Testis (tissue), 3 donors: ENCODE measurements around the gene NGLY1. TPM values are rescaled to one million over a fixed set of nuclear protein-coding genes. Genes with fewer than 3 reads are reported as not detected.

Experiments
- DNase-seq: peaks from one replicate; pipeline ENCODE4 v3.0.0-alpha.2; 2019
- H3K27ac ChIP-seq, 2 donors: fragments of 200-600 bp; sonication (generic); one replicate each; pipeline ENCODE4 v1.5.1; 2019
- H3K27me3 ChIP-seq: fragments of 200-600 bp; sonication (generic); one replicate; pipeline ENCODE4 v1.5.1; 2019
- H3K36me3 ChIP-seq: fragments of 200-600 bp; sonication (generic); one replicate; pipeline ENCODE4 v1.5.1; 2017; ENCODE audit warnings: low read depth; ENCODE audit errors: missing control alignments
- H3K4me1 ChIP-seq: fragments of 200-600 bp; sonication (generic); one replicate; pipeline ENCODE4 v1.5.1; 2019
- H3K4me3 ChIP-seq, 2 donors: fragments of 200-600 bp; sonication (generic); one replicate each; pipeline ENCODE4 v1.5.1; 2017 to 2019
- H3K9me3 ChIP-seq: fragments of 200-600 bp; sonication (generic); one replicate; pipeline ENCODE4 v1.5.1; 2017
- CTCF ChIP-seq, 3 experiments: fragments of 450-650 bp in 2 of 3; fragments of 200-600 bp in 1 of 3; sonication (generic) in 1 of 3; IDR thresholded peaks; one replicate each; pipeline ENCODE4 v1.5.1; 2016 to 2019; ENCODE audit warnings: antibody characterized with exemption in 3 of 3, mild to moderate bottlenecking in 2 of 3, moderate library complexity in 1 of 3
- POLR2A ChIP-seq: fragments of 450-650 bp; IDR thresholded peaks from one replicate; pipeline ENCODE4 v1.6.1; 2017; ENCODE audit warnings: antibody characterized with exemption, mild to moderate bottlenecking, moderate library complexity
- WGBS, 2 donors: methylation state at CpG; one replicate each; pipeline ENCODE4 v1.1.5; 2018; 5-methylcytosine and 5-hydroxymethylcytosine counted together
- intact Hi-C: fragments of 100-400 bp; cut with DNase I; formaldehyde crosslinking; loops from one replicate; pipeline ENCODE4 v1.15.1; 2023; ENCODE audit warnings: low total_unique reads
- polyA plus RNA-seq: library from polyadenylated mRNA; stranded (reverse); fragments of 350-450 nt; fragmentation: Illumina TruSeq; extraction: RNeasy Lipid Tissue Mini Kit (QIAGEN cat#74804); gene quantifications from one replicate; pipeline ENCODE4 v1.2.3, GENCODE V29; 2014; ENCODE audit warnings: low read depth, low replicate concordance; ENCODE audit not compliant: insufficient read depth
- total RNA-seq, 2 donors: library from RNA; depleted of rRNA; stranded (reverse); fragments of >200 nt; gene quantifications; one replicate each; pipeline ENCODE4 v1.2.3, GENCODE V29; 2016

The NGLY1 gene
- total and polyA plus RNA-seq, 3 donors from 2014 or later = 58.2 to 108 (median 107) TPM

GRCh38 chr3:25803833-25804232, 20.6 kb upstream of the NGLY1 start:
- WGBS, 2 donors = 65 to 79% methylated on average over 2 of the region's 2 CpGs
- intact Hi-C loops = no loop called here
- no peak overlapping the region for H3K4me3 ChIP-seq

DNA sequence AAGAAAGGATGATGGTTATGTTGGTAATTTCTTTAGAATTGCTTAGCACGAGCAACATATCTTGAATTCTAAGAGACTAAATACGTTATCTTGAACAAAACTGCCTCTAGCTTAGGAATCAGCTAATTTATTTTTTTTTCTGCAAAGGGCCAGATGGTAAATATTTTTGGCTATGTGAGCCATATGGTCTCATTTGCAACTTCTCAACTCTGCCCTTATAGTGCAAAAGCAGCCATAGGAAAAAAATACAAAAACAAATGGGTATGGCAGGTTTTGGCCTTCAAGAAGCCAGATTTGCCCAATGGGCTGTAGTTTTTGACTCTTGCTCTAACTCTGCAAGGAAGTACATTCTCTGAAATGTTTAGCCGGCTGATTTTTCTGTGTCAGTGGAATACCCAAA, 18.5 kb upstream of the NGLY1 start:
- no peak for TF ChIP-seq CTCF (IDR thresholded peaks at IDR 0.05)
- no peak for TF ChIP-seq POLR2A
- H3K9me3 ChIP-seq = no peaks in the 10 kb centered on the region
- no peaks in the 10 kb centered on the region for H3K4me1 ChIP-seq
- H3K27me3 ChIP-seq = no peaks in the 10 kb centered on the region
- H3K4me3 ChIP-seq = no peak overlapping the region
- no peaks in the 10 kb centered on the region for H3K36me3 ChIP-seq
- DNase-seq = no peak
- WGBS, 2 donors = 75 to 78% methylated on average over 3 of the region's 3 CpGs
- no peak overlapping the region for H3K27ac ChIP-seq
- intact Hi-C loops = no loop called here

More at GRCh38 chr3:25803833-25804232, 20.6 kb upstream of the NGLY1 start:
- Histone ChIP-seq H3K36me3 (no peaks in the 10 kb centered on the region), H3K27ac (no peak overlapping the region), H3K27me3 (no peaks in the 10 kb centered on the region), H3K9me3 (no peaks in the 10 kb centered on the region), H3K4me1 (no peaks in the 10 kb centered on the region)
- no peak for TF ChIP-seq POLR2A
- TF ChIP-seq CTCF (IDR thresholded peaks at IDR 0.05) = no peak
- DNase-seq = no peak

DNA sequence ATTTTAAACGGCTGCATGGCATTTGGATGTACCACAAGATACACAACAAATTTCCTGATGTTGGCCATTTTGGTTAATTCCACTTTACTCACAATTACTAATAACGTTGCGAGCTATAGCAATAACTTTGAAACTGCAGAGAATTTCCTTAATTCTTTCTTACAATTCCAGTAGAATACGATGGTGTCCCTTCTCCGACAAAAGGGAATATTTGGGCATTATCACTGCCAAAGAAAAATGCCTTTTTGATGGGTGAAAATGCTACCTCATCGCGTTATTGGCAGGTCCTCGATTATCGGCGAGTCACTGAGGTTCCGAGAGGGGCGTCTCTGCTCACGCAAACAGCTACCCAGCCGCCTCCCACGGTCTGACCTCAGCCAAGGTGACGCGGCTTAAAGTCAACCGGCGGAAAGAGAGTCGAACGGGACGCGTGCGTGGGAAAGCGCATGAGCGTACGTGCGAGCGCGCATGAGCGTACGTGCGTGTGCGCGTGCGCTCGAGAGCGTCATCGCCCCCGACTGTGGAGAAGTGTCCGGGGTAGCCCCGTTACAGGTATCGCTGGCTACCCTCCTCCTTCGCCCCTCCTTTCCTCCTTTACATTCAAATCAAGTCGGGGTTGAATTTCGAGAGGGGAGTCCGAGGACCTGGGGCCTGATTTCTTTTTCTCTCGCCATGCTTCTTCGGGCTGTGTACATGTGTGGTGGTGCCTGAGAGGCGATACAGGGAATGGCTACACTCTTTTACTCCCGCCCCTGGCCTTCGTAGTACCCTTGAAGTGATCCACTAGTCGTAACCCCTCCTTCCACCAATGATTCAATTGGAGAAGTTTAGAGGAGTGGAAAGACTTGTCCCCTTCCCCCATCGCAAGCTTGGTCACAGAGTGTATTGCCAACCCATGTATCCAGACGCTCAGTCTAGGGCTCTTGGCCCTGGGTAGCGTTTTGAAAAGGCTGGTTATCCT, 6.6 kb upstream of the NGLY1 start, which contains the start of gene OXSM:
TSS of gene OXSM (plus strand) at position 495 of the 961 bp plus-strand sequence. CDS start 931 bp downstream, outside the sequence.
- Histone ChIP-seq H3K27ac (peak within 1 kb of the TSS; percentile 79 to 84), H3K36me3 (no peaks in the 10 kb centered on the region), H3K4me3 (peak within 1 kb of the TSS; percentile 66 to 80), H3K4me1 (peaks cover 7% of the 10 kb centered on the region), H3K27me3 (no peaks in the 10 kb centered on the region), H3K9me3 (no peaks in the 10 kb centered on the region)
- peak; percentile 92 for DNase-seq
- no peak for TF ChIP-seq CTCF (IDR thresholded peaks at IDR 0.05)
- no peak for TF ChIP-seq POLR2A
- WGBS, 2 donors = 0 to 1% methylated on average over 28 to 56 of the region's 56 CpGs
- intact Hi-C loops = no loop called here

DNA sequence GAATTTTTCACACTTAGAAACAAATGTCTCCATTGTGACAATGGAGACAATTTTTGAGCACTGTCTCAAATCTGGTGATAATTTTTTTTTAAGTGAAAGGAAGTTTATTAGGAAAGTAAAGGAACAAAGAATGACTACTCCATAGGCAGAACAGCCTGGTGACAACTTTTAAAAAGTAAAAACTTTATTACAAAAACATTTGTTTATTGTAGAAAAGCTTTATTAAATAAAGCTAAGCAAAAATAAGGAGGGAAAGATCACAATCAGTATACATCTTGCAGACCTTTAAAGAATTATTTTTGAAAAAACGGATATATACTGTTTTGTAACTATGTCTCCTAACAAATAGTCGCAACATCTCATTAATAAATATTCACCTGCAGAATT, 6.0 kb upstream of the NGLY1 start:
- Histone ChIP-seq H3K27ac (peak overlapping the region in 1 of 2 donors; percentile 79), H3K4me3 (peak overlapping the region; percentile 66 to 80), H3K9me3 (no peaks in the 10 kb centered on the region), H3K4me1 (peaks cover 7% of the 10 kb centered on the region), H3K27me3 (no peaks in the 10 kb centered on the region), H3K36me3 (no peaks in the 10 kb centered on the region)
- no peak for TF ChIP-seq POLR2A
- no peak for TF ChIP-seq CTCF (IDR thresholded peaks at IDR 0.05)
- intact Hi-C loops = no loop called here
- 26 to 30% methylated on average over 2 of the region's 2 CpGs for whole genome bisulfite sequencing, 2 donors
- DNase-seq = no peak
